Body of pancreas (tissue), 4 donors: ENCODE results near the gene IFT25.

ENCODE experiments used
- CTCF ChIP-seq, 7 experiments: fragments of 450-650 bp in 4 of 7; fragments of 200-600 bp in 3 of 7; sonication (generic) in 3 of 7; IDR thresholded peaks; one replicate each; pipeline ENCODE4 v1.5.1; 2016 to 2019; ENCODE audit warnings: antibody characterized with exemption in 7 of 7
- POLR2A ChIP-seq, 3 donors: fragments of 450-650 bp; IDR thresholded peaks; one replicate each; pipeline ENCODE4 v1.6.1; 2016; ENCODE audit warnings: antibody characterized with exemption in 3 of 3, mild to moderate bottlenecking in 2 of 3

- TF ChIP-seq CTCF (IDR thresholded peaks at IDR 0.05): no peak
- TF ChIP-seq POLR2A (IDR thresholded peaks at IDR 0.05): peak in 1 of 3 donors; percentile 12
Measured at GRCh38 chr1:53982763-53983104, 37.2 kb upstream of the IFT25 start.
